GM08714 (cell line): ENCODE results near the gene KCNT1.

Experiments
- H3K4me3 ChIP-seq: fragments of 200-500 bp; sonication (Bioruptor generic); 2 replicates; pipeline ENCODE4 v1.5.1; 2014; ENCODE audit warnings: mild to moderate bottlenecking, low read length, inconsistent platforms
- ZNF274 ChIP-seq: IDR thresholded peaks from 2 replicates; pipeline ENCODE4 v1.6.1; 2012; ENCODE audit warnings: mild to moderate bottlenecking, low read depth, low read length

KCNT1 gene

GRCh38 chr9:135761150-135761844, 59.3 kb downstream of the KCNT1 start:
- TF ChIP-seq ZNF274: no peak
- no peak overlapping the region for H3K4me3 ChIP-seq

- no peak for TF ChIP-seq ZNF274
- no peak overlapping the region for H3K4me3 ChIP-seq
Measured at GRCh38 chr9:135761845-135762168, 59.8 kb downstream of the KCNT1 start.

- H3K4me3 ChIP-seq: no peak overlapping the region
- TF ChIP-seq ZNF274: no peak
Measured at GRCh38 chr9:135762921-135763320, 60.9 kb downstream of the KCNT1 start.

- no peak for TF ChIP-seq ZNF274
- no peak overlapping the region for H3K4me3 ChIP-seq
Measured at GRCh38 chr9:135763716-135764446, 61.9 kb downstream of the KCNT1 start.

GRCh38 chr9:135764731-135765130, 62.7 kb downstream of the KCNT1 start:
- H3K4me3 ChIP-seq: no peak overlapping the region
- no peak for TF ChIP-seq ZNF274

- no peak overlapping the region for H3K4me3 ChIP-seq
- no peak for TF ChIP-seq ZNF274
Measured at GRCh38 chr9:135765416-135765815, 63.4 kb downstream of the KCNT1 start.

GRCh38 chr9:135766251-135766650, 64.3 kb downstream of the KCNT1 start:
- no peak for TF ChIP-seq ZNF274
- no peak overlapping the region for H3K4me3 ChIP-seq

- TF ChIP-seq ZNF274: no peak
- no peak overlapping the region for H3K4me3 ChIP-seq
Measured at GRCh38 chr9:135766707-135767106, 64.7 kb downstream of the KCNT1 start.

- no peak for TF ChIP-seq ZNF274
- H3K4me3 ChIP-seq: no peak overlapping the region
Measured at GRCh38 chr9:135768516-135769218, 66.7 kb downstream of the KCNT1 start.

- no peak for TF ChIP-seq ZNF274
- H3K4me3 ChIP-seq: no peak overlapping the region
Measured at GRCh38 chr9:135769489-135770202, 67.7 kb downstream of the KCNT1 start.

- no peak overlapping the region for H3K4me3 ChIP-seq
- no peak for TF ChIP-seq ZNF274
Measured at GRCh38 chr9:135770203-135770535, 68.2 kb downstream of the KCNT1 start.

- H3K4me3 ChIP-seq: no peak overlapping the region
- no peak for TF ChIP-seq ZNF274
Measured at GRCh38 chr9:135770771-135771170, 68.8 kb downstream of the KCNT1 start.

- TF ChIP-seq ZNF274: no peak
- no peak overlapping the region for H3K4me3 ChIP-seq
Measured at GRCh38 chr9:135771401-135772051, 69.5 kb downstream of the KCNT1 start.

- TF ChIP-seq ZNF274: no peak
Measured at GRCh38 chr9:135772056-135772646, 70.2 kb downstream of the KCNT1 start.

More at GRCh38 chr9:135772056-135772646, 70.2 kb downstream of the KCNT1 start:
- H3K4me3 ChIP-seq: no peak overlapping the region
